SJSA1 (cell line): ENCODE results near the gene TBL2. TPM values are rescaled to one million over a fixed set of nuclear protein-coding genes. Genes with fewer than 3 reads are reported as not detected.
"Not testable (repeated sequence)": the region's sequence is repeated elsewhere in the genome, so short reads cannot be mapped to it uniquely, and the experiment has no call there.

Source experiments
- DNase-seq, 2 experiments: peaks; one replicate each; pipeline ENCODE4 v3.0.0-alpha.2; 2015 to 2020; ENCODE audit warnings: low spot score in 2 of 2, low read depth in 1 of 2
- H3K27ac ChIP-seq: fragments of 250-450 bp; sonication (Bioruptor Pico); 2 replicates; pipeline ENCODE4 v1.5.1; 2020; ENCODE audit warnings: mild to moderate bottlenecking, moderate library complexity
- H3K27me3 ChIP-seq: fragments of 250-450 bp; sonication (Bioruptor Pico); replicated peaks from 2 replicates; pipeline ENCODE4 v1.5.1; 2020; ENCODE audit warnings: mild to moderate bottlenecking, moderate library complexity
- H3K36me3 ChIP-seq: fragments of 250-450 bp; sonication (Bioruptor Pico); 2 replicates; pipeline ENCODE4 v1.5.1; 2020; ENCODE audit warnings: mild to moderate bottlenecking
- H3K4me1 ChIP-seq: fragments of 250-450 bp; sonication (Bioruptor Pico); replicated peaks from 2 replicates; pipeline ENCODE4 v1.6.1; 2021; ENCODE audit warnings: mild to moderate bottlenecking
- H3K4me3 ChIP-seq: fragments of 250-450 bp; sonication (Bioruptor Pico); 2 replicates; pipeline ENCODE4 v1.5.1; 2020; ENCODE audit warnings: mild to moderate bottlenecking
- H3K9me3 ChIP-seq: fragments of 250-450 bp; sonication (Bioruptor Pico); replicated peaks from 2 replicates; pipeline ENCODE4 v1.5.1; 2020; ENCODE audit warnings: mild to moderate bottlenecking
- total RNA-seq: library from RNA; depleted of rRNA; stranded (reverse); fragments of >200 nt; shearing (Covaris generic); gene quantifications from 2 replicates; pipeline ENCODE4 v1.2.3, GENCODE V29; 2014

Gene TBL2
- total RNA-seq, 1 experiment from 2014 or later, result 67.2 TPM

GRCh38 chr7:73570977-73571376 lies 7.4 kb downstream of the TBL2 start:
- Histone ChIP-seq H3K27ac (no peak overlapping the region), H3K4me1 (peaks cover 13% of the 10 kb centered on the region), H3K27me3 (no peaks in the 10 kb centered on the region), H3K9me3 (0 out of 2 replicates have a peak, but pooled peaks cover 2% of the 10 kb centered on the region), H3K36me3 (peaks cover 74% of the 10 kb centered on the region), H3K4me3 (no peak overlapping the region)
- no peak for DNase-seq

- Histone ChIP-seq H3K9me3 (0 out of 2 replicates have a peak, but pooled peaks cover 2% of the 10 kb centered on the region), H3K27me3 (no peaks in the 10 kb centered on the region), H3K27ac (no peak overlapping the region), H3K4me3 (no peak overlapping the region), H3K36me3 (peaks cover 69% of the 10 kb centered on the region), H3K4me1 (peaks cover 17% of the 10 kb centered on the region)
- DNase-seq, result no peak
These were observed 7.9 kb downstream of the TBL2 start for GRCh38 chr7:73570521-73570920.

GRCh38 chr7:73569042-73569608 lies 9.3 kb downstream of the TBL2 start:
- Histone ChIP-seq H3K9me3 (0 out of 2 replicates have a peak, but pooled peaks cover 2% of the 10 kb centered on the region), H3K4me3 (no peak overlapping the region), H3K4me1 (peaks cover 23% of the 10 kb centered on the region), H3K27me3 (no peaks in the 10 kb centered on the region), H3K36me3 (peaks cover 55% of the 10 kb centered on the region), H3K27ac (no peak overlapping the region)
- no peak for DNase-seq

GRCh38 chr7:73567846-73568685 lies 10.3 kb downstream of the TBL2 start:
- DNase-seq, result no peak
- H3K4me3 ChIP-seq, result no peak overlapping the region
- H3K4me1 ChIP-seq, result peaks cover 29% of the 10 kb centered on the region
- 0 out of 2 replicates have a peak, but pooled peaks cover 2% of the 10 kb centered on the region for H3K9me3 ChIP-seq
- H3K36me3 ChIP-seq, result peaks cover 45% of the 10 kb centered on the region
- no peak overlapping the region for H3K27ac ChIP-seq
- no peaks in the 10 kb centered on the region for H3K27me3 ChIP-seq

GRCh38 chr7:73567140-73567539 lies 11.2 kb downstream of the TBL2 start:
- Histone ChIP-seq H3K4me3 (no peak overlapping the region), H3K36me3 (peaks cover 36% of the 10 kb centered on the region), H3K4me1 (peaks cover 29% of the 10 kb centered on the region), H3K27me3 (no peaks in the 10 kb centered on the region), H3K9me3 (0 out of 2 replicates have a peak, but pooled peaks cover 2% of the 10 kb centered on the region), H3K27ac (no peak overlapping the region)
- DNase-seq, result no peak

- H3K36me3 ChIP-seq, result peaks cover 29% of the 10 kb centered on the region
- not testable (repeated sequence) for H3K27me3 ChIP-seq, H3K9me3 ChIP-seq, H3K27ac ChIP-seq, H3K4me3 ChIP-seq, DNase-seq
- peaks cover 29% of the 10 kb centered on the region for H3K4me1 ChIP-seq
These were observed 11.9 kb downstream of the TBL2 start for GRCh38 chr7:73566431-73566830.

- Histone ChIP-seq H3K36me3 (peaks cover 22% of the 10 kb centered on the region), H3K27me3 (no peaks in the 10 kb centered on the region), H3K4me3 (peak overlapping the region; percentile 19), H3K27ac (no peak overlapping the region), H3K9me3 (0 out of 2 replicates have a peak, but pooled peaks cover 2% of the 10 kb centered on the region), H3K4me1 (peaks cover 29% of the 10 kb centered on the region)
- DNase-seq, result no peak
These were observed 12.6 kb downstream of the TBL2 start for GRCh38 chr7:73565675-73566340.

- H3K27me3 ChIP-seq, result no peaks in the 10 kb centered on the region
- no peak overlapping the region for H3K27ac ChIP-seq
- no peaks in the 10 kb centered on the region for H3K9me3 ChIP-seq
- no peak overlapping the region for H3K4me3 ChIP-seq
- no peak for DNase-seq
- peaks cover 10% of the 10 kb centered on the region for H3K36me3 ChIP-seq
- peaks cover 37% of the 10 kb centered on the region for H3K4me1 ChIP-seq
These were observed 18.1 kb downstream of the TBL2 start for GRCh38 chr7:73560109-73560835.

GRCh38 chr7:73557397-73558257 lies 20.8 kb downstream of the TBL2 start, which contains the start of gene BCL7B:
Gene BCL7B, minus strand, starts transcription at chr7:73557690. Its CDS starts 112 bp downstream, at chr7:73557578.
- Histone ChIP-seq H3K27ac (peak within 1 kb of the TSS; percentile 98), H3K4me3 (peak within 1 kb of the TSS; percentile 97), H3K27me3 (no peaks in the 10 kb centered on the region), H3K36me3 (peaks cover 30% of the 10 kb centered on the region), H3K4me1 (peaks cover 27% of the 10 kb centered on the region), H3K9me3 (no peaks in the 10 kb centered on the region)
- DNase-seq, result peak; percentile 61 to 75

GRCh38 chr7:73557108-73557396 lies 21.3 kb downstream of the TBL2 start:
- Histone ChIP-seq H3K4me1 (peaks cover 27% of the 10 kb centered on the region), H3K27ac (peak overlapping the region; percentile 98), H3K36me3 (peaks cover 36% of the 10 kb centered on the region), H3K4me3 (peak overlapping the region; percentile 97), H3K9me3 (no peaks in the 10 kb centered on the region), H3K27me3 (no peaks in the 10 kb centered on the region)
- peak; percentile 92 to 94 for DNase-seq

GRCh38 chr7:73556208-73557107 lies 21.9 kb downstream of the TBL2 start:
- DNase-seq, result no peak
- H3K4me3 ChIP-seq, result peak overlapping the region; percentile 97
- H3K36me3 ChIP-seq, result peaks cover 41% of the 10 kb centered on the region

GRCh38 chr7:73555411-73555982 lies 22.9 kb downstream of the TBL2 start:
- Histone ChIP-seq H3K36me3 (peaks cover 51% of the 10 kb centered on the region), H3K4me3 (no peak overlapping the region; the same call in 1 of the 2 replicates), H3K9me3 (no peaks in the 10 kb centered on the region), H3K4me1 (peaks cover 27% of the 10 kb centered on the region), H3K27me3 (no peaks in the 10 kb centered on the region), H3K27ac (no peak overlapping the region)
- DNase-seq, result no peak

More at GRCh38 chr7:73556208-73557107, 21.9 kb downstream of the TBL2 start:
- Histone ChIP-seq H3K4me1 (peaks cover 27% of the 10 kb centered on the region), H3K27me3 (no peaks in the 10 kb centered on the region), H3K27ac (no peak overlapping the region; the same call in 1 of the 2 replicates), H3K9me3 (no peaks in the 10 kb centered on the region)
